Left lung (tissue), 10 donors: ENCODE data around the gene ASMTL. TPM values are rescaled to one million over a fixed set of nuclear protein-coding genes. Genes with fewer than 3 reads are reported as not detected.

Experiments
- ATAC-seq: fragments of 200-7000 bp; cut with Tn5 transposase; one replicate; pipeline ENCODE4 v1.9.1; 2020; ENCODE audit warnings: moderate library complexity
- DNase-seq, 4 donors: peaks; one replicate each; pipeline ENCODE4 v3.0.0-alpha.2; 2013 to 2020
- H3K27ac ChIP-seq, 2 donors: fragments of 200-600 bp; sonication (generic) in 1 of 2; one replicate each; pipeline versions ENCODE4 v1.5.0 to v1.8.0; 2020 to 2021
- H3K27me3 ChIP-seq, 2 donors: fragments of 200-600 bp; sonication (generic) in 1 of 2; one replicate each; pipeline versions ENCODE4 v1.5.0 to v1.8.0; 2020 to 2021
- H3K36me3 ChIP-seq, 2 donors: fragments of 200-600 bp; sonication (generic) in 1 of 2; one replicate each; pipeline versions ENCODE4 v1.5.0 to v1.8.0; 2020 to 2021
- H3K4me1 ChIP-seq, 2 donors: fragments of 200-600 bp; one replicate each; pipeline ENCODE4 v1.8.0; 2021
- H3K4me3 ChIP-seq, 2 donors: fragments of 200-600 bp; sonication (generic) in 1 of 2; one replicate each; pipeline versions ENCODE4 v1.5.0 to v1.8.0; 2020 to 2021; ENCODE audit warnings: mild to moderate bottlenecking in 1 of 2
- H3K9me3 ChIP-seq, 2 donors: fragments of 200-600 bp; sonication (generic) in 1 of 2; one replicate each; pipeline versions ENCODE4 v1.5.0 to v1.8.0; 2020 to 2021
- intact Hi-C, 2 donors: fragments of 100-400 bp; cut with DNase I; formaldehyde crosslinking; loops; one replicate each; pipeline versions ENCODE4 v1.11.2 to v1.14.2; 2022
- polyA plus RNA-seq, 6 donors: library from polyadenylated mRNA; unstranded; fragments of 120-200 nt; gene quantifications; one replicate each; pipeline ENCODE4 v1.2.1, GENCODE V29; 2013; ENCODE audit not compliant: insufficient read length in 6 of 6
- total RNA-seq, 2 donors: library from RNA; stranded (reverse); fragmentation: NEBNext Ultra II Directional; extraction: Animal tissue kit (Norgen Biotek cat#: 25700); gene quantifications; one replicate each; pipeline ENCODE4 v1.2.1, GENCODE V29; 2021
- TF ChIP-seq, protein P1 (sequence below), 2 donors: fragments of 200-600 bp; sonication (generic) in 1 of 2; IDR thresholded peaks; one replicate each; pipeline versions ENCODE4 v1.5.0 to v1.8.0; 2021; ENCODE audit warnings: antibody characterized with exemption in 2 of 2
- donor health status: DM: no; HTN: yes; CAD: no.
- donor health status: DM: no; HTN: no; CAD: no.

Gene ASMTL
- total and polyA plus RNA-seq, 8 donors: 18.6 to 32.0 (median 24.8) TPM

GRCh38 chrX:1466232-1466661 lies 13.5 kb upstream of the ASMTL start:
- H3K27ac ChIP-seq: no peak overlapping the region
- no peak overlapping the region for H3K4me3 ChIP-seq
- ATAC-seq (no peak), DNase-seq (peak in 1 of 4 donors; percentile 20)
- intact Hi-C loops: no loop called here
- peaks cover 0 to 26% of the 10 kb centered on the region in 2 donors for H3K4me1 ChIP-seq
- peaks cover 0 to 59% of the 10 kb centered on the region in 2 donors for H3K27me3 ChIP-seq
- H3K9me3 ChIP-seq: no peaks in the 10 kb centered on the region
- peaks cover 0 to 9% of the 10 kb centered on the region in 2 donors for H3K36me3 ChIP-seq
- TF ChIP-seq, protein P1, sequence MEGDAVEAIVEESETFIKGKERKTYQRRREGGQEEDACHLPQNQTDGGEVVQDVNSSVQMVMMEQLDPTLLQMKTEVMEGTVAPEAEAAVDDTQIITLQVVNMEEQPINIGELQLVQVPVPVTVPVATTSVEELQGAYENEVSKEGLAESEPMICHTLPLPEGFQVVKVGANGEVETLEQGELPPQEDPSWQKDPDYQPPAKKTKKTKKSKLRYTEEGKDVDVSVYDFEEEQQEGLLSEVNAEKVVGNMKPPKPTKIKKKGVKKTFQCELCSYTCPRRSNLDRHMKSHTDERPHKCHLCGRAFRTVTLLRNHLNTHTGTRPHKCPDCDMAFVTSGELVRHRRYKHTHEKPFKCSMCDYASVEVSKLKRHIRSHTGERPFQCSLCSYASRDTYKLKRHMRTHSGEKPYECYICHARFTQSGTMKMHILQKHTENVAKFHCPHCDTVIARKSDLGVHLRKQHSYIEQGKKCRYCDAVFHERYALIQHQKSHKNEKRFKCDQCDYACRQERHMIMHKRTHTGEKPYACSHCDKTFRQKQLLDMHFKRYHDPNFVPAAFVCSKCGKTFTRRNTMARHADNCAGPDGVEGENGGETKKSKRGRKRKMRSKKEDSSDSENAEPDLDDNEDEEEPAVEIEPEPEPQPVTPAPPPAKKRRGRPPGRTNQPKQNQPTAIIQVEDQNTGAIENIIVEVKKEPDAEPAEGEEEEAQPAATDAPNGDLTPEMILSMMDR (IDR thresholded peaks at IDR 0.05): no peak

GRCh38 chrX:1465286-1466231 lies 12.8 kb upstream of the ASMTL start:
- peaks cover 0 to 26% of the 10 kb centered on the region in 2 donors for H3K4me1 ChIP-seq
- no peak overlapping the region for H3K4me3 ChIP-seq
- peaks cover 0 to 9% of the 10 kb centered on the region in 2 donors for H3K36me3 ChIP-seq
- no peak for ATAC-seq
- H3K9me3 ChIP-seq: no peaks in the 10 kb centered on the region
- intact Hi-C loops: no loop called here
- peaks cover 0 to 55% of the 10 kb centered on the region in 2 donors for H3K27me3 ChIP-seq
- no peak overlapping the region for H3K27ac ChIP-seq
- TF ChIP-seq, protein P1 (IDR thresholded peaks at IDR 0.05): no peak
- peak in 1 of 4 donors; percentile 31 for DNase-seq

- Histone ChIP-seq H3K27me3 (peaks cover 0 to 51% of the 10 kb centered on the region in 2 donors), H3K4me3 (no peak overlapping the region), H3K4me1 (peaks cover 0 to 26% of the 10 kb centered on the region in 2 donors), H3K27ac (no peak overlapping the region), H3K36me3 (peaks cover 0 to 9% of the 10 kb centered on the region in 2 donors), H3K9me3 (no peaks in the 10 kb centered on the region)
- TF ChIP-seq, protein P1 (IDR thresholded peaks at IDR 0.05): no peak
- no peak for DNase-seq
- intact Hi-C loops: no loop called here
- no peak for ATAC-seq
Observed at GRCh38 chrX:1464971-1465285, 12.2 kb upstream of the ASMTL start.

- H3K27ac ChIP-seq: no peak overlapping the region
- intact Hi-C loops: no loop called here
Observed at GRCh38 chrX:1464041-1464970, 11.6 kb upstream of the ASMTL start.

More at GRCh38 chrX:1464041-1464970, 11.6 kb upstream of the ASMTL start:
- Histone ChIP-seq H3K27me3 (peaks cover 0 to 51% of the 10 kb centered on the region in 2 donors), H3K36me3 (peaks cover 0 to 9% of the 10 kb centered on the region in 2 donors), H3K4me3 (no peak overlapping the region), H3K9me3 (no peaks in the 10 kb centered on the region), H3K4me1 (peaks cover 0 to 26% of the 10 kb centered on the region in 2 donors)
- DNase-seq: peak in 1 of 4 donors; percentile 29
- TF ChIP-seq, protein P1 (IDR thresholded peaks at IDR 0.05): no peak
- no peak for ATAC-seq
